Ovary (tissue), 3 donors: Measurements from ENCODE around the gene POLE4.

ENCODE experiments used
- CTCF ChIP-seq, 3 donors: fragments of 450-650 bp in 2 of 3; fragments of 200-600 bp in 1 of 3; IDR thresholded peaks; one replicate each; pipeline versions ENCODE4 v1.5.1 to v1.8.0; 2016 to 2022; ENCODE audit warnings: antibody characterized with exemption in 3 of 3, mild to moderate bottlenecking in 1 of 3
- EP300 ChIP-seq: sonication (generic); formaldehyde crosslinking; IDR thresholded peaks from one replicate; pipeline ENCODE4 v1.6.1; 2017; ENCODE audit warnings: antibody characterized with exemption
- POLR2A ChIP-seq: fragments of 450-650 bp; IDR thresholded peaks from one replicate; pipeline ENCODE4 v1.6.1; 2017; ENCODE audit warnings: antibody characterized with exemption, mild to moderate bottlenecking, moderate library complexity
- donor health status: DM: no; HTN: no; CAD: no.

- TF ChIP-seq POLR2A = no peak
- TF ChIP-seq CTCF (IDR thresholded peaks at IDR 0.05) = no peak
- TF ChIP-seq EP300 = no peak
Observed at GRCh38 chr2:74917702-74918619, 40.5 kb upstream of the POLE4 start.
